GM23338 (cell line): ENCODE measurements around the gene TNRC18. TPM values are rescaled to one million over a fixed set of nuclear protein-coding genes. Genes with fewer than 3 reads are reported as not detected.

Source experiments
- ATAC-seq: fragments of 200-7000 bp; cut with Tn5 transposase; 3 replicates; pipeline ENCODE4 v1.9.1; 2020
- DNase-seq: peaks from one replicate; pipeline ENCODE4 v3.0.0-alpha.2; 2015; ENCODE audit warnings: low spot score
- H2AFZ ChIP-seq: fragments of 200-600 bp; sonication (generic); 2 replicates; pipeline ENCODE4 v1.8.0; 2016; ENCODE audit warnings: antibody characterized with exemption, mild to moderate bottlenecking, moderate library complexity
- H3F3A ChIP-seq: fragments of 200-600 bp; sonication (generic); replicated peaks from 2 replicates; pipeline ENCODE4 v1.8.0; 2017; ENCODE audit warnings: antibody characterized with exemption, mixed run types, low read depth
- H3K27ac ChIP-seq: fragments of 200-600 bp; sonication (generic); 2 replicates; pipeline ENCODE4 v1.6.1; 2016; ENCODE audit warnings: low read depth
- H3K27me3 ChIP-seq: fragments of 200-600 bp; sonication (generic); 2 replicates; pipeline ENCODE4 v1.8.0; 2016; ENCODE audit warnings: mild to moderate bottlenecking, mixed run types, moderate library complexity; ENCODE audit not compliant: insufficient read depth
- H3K36me3 ChIP-seq: fragments of 200-600 bp; sonication (generic); 2 replicates; pipeline ENCODE4 v1.8.0; 2016; ENCODE audit warnings: mild to moderate bottlenecking; ENCODE audit not compliant: insufficient read depth
- H3K4me1 ChIP-seq: fragments of 200-600 bp; sonication (generic); 2 replicates; pipeline ENCODE4 v1.8.0; 2016; ENCODE audit warnings: mild to moderate bottlenecking, moderate library complexity; ENCODE audit not compliant: insufficient read depth
- H3K4me2 ChIP-seq: fragments of 200-600 bp; sonication (generic); 2 replicates; pipeline ENCODE4 v1.7.1; 2017; ENCODE audit warnings: mixed run types
- H3K4me3 ChIP-seq: fragments of 200-600 bp; sonication (generic); 2 replicates; pipeline ENCODE4 v1.6.1; 2016; ENCODE audit warnings: mixed run types
- H3K79me2 ChIP-seq: fragments of 200-600 bp; sonication (generic); replicated peaks from 2 replicates; pipeline ENCODE4 v1.8.0; 2017; ENCODE audit warnings: mild to moderate bottlenecking; ENCODE audit not compliant: insufficient read depth
- H3K9me2 ChIP-seq: fragments of 200-600 bp; sonication (generic); 2 replicates; pipeline ENCODE4 v1.8.0; 2017; ENCODE audit not compliant: insufficient read depth
- H4K20me1 ChIP-seq: fragments of 200-600 bp; sonication (generic); replicated peaks from 2 replicates; pipeline ENCODE4 v1.8.0; 2017; ENCODE audit warnings: mild to moderate bottlenecking; ENCODE audit not compliant: insufficient read depth
- H3K27ac Mint-ChIP-seq: 2 replicates; pipeline ENCODE4 v1.8.0; 2020; ENCODE audit warnings: inconsistent platforms, mild to moderate bottlenecking, moderate library complexity, mixed read lengths
- H3K27me3 Mint-ChIP-seq: 3 replicates; pipeline ENCODE4 v1.8.0; 2022; ENCODE audit warnings: low read depth, mild to moderate bottlenecking, moderate library complexity, mixed read lengths, inconsistent platforms; ENCODE audit not compliant: insufficient read depth, poor library complexity
- H3K36me3 Mint-ChIP-seq: 3 replicates; pipeline ENCODE4 v1.8.0; 2021; ENCODE audit warnings: low read depth, mild to moderate bottlenecking, inconsistent platforms, moderate library complexity, mixed read lengths
- H3K4me1 Mint-ChIP-seq: 3 replicates; pipeline ENCODE4 v1.8.0; 2020; ENCODE audit warnings: mild to moderate bottlenecking, inconsistent platforms, mixed read lengths
- H3K4me3 Mint-ChIP-seq: 3 replicates; pipeline ENCODE4 v1.8.0; 2021; ENCODE audit warnings: moderate library complexity, mild to moderate bottlenecking, inconsistent platforms, mixed read lengths
- H3K9me3 Mint-ChIP-seq: 3 replicates; pipeline ENCODE4 v1.8.0; 2020; ENCODE audit warnings: moderate library complexity, mild to moderate bottlenecking, inconsistent platforms, mixed read lengths
- CREB1 ChIP-seq: fragments of 250-450 bp; sonication (Bioruptor Pico); IDR thresholded peaks from 2 replicates; pipeline ENCODE4 v1.5.0; 2020; ENCODE audit warnings: low read depth, mild to moderate bottlenecking, moderate library complexity
- EZH2 ChIP-seq: fragments of 200-600 bp; sonication (generic); IDR thresholded peaks from one replicate; pipeline ENCODE4 v1.8.0; 2017; ENCODE audit warnings: antibody characterized with exemption, mild to moderate bottlenecking, low read depth; ENCODE audit not compliant: unreplicated experiment
- EZH2phosphoT487 ChIP-seq: fragments of 200-600 bp; sonication (generic); IDR thresholded peaks from one replicate; pipeline ENCODE4 v1.8.1; 2018; ENCODE audit warnings: antibody characterized with exemption; ENCODE audit not compliant: unreplicated experiment
- JUNB ChIP-seq: IDR thresholded peaks from one replicate; pipeline ENCODE4 v1.6.1; 2016; ENCODE audit warnings: antibody characterized with exemption; ENCODE audit not compliant: unreplicated experiment
- STAT1 ChIP-seq: IDR thresholded peaks from one replicate; pipeline ENCODE4 v1.6.1; 2016; ENCODE audit warnings: antibody characterized with exemption; ENCODE audit not compliant: unreplicated experiment
- ZNF114 ChIP-seq: fragments of 250-450 bp; sonication (Bioruptor Pico); IDR thresholded peaks from 2 replicates; pipeline ENCODE4 v1.5.0; 2020; ENCODE audit warnings: mild to moderate bottlenecking, moderate library complexity
- polyA plus RNA-seq: library from polyadenylated mRNA; unstranded; fragments of >200 nt; fragmentation: Nextera tagmentation; extraction: Ambion mirVana; gene quantifications from 2 replicates; pipeline ENCODE4 v1.2.1, GENCODE V29; 2016
- total RNA-seq: library from RNA; depleted of rRNA; stranded (reverse); fragments of >200 nt; shearing (Covaris generic); gene quantifications from 2 replicates; pipeline ENCODE4 v1.2.3, GENCODE V29; 2014
- TF ChIP-seq, protein P1 (sequence below): IDR thresholded peaks from one replicate; pipeline ENCODE4 v1.6.1; 2018; ENCODE audit warnings: antibody characterized with exemption; ENCODE audit not compliant: unreplicated experiment
- TF ChIP-seq, protein P2 (sequence below): IDR thresholded peaks from 2 replicates; pipeline ENCODE4 v1.6.1; 2016; ENCODE audit warnings: antibody characterized with exemption

The TNRC18 gene
- total and polyA plus RNA-seq, 2 experiments from 2014 or later: 2.1 to 17.5 TPM

DNA sequence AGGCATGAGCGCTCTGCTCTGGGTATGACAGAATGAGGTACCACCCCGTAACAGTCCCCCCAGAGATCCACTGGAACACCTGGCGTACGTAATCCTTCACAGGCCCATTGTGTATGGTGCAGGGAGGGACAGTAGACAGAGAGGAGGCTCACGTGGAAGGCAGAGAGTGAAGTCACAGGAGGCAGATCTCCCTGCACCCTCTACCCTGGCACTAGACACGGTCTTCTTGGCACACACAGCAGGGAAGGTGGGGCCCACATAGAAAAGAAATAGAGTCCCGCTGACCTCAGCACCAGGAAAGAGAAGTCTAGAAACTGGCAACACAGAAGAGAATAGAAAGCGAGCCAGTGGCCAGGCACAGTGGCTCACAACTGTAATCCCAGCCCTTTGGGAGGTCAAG is 89.0 kb downstream of the TNRC18 start (continued):
- TF ChIP-seq, protein P1, sequence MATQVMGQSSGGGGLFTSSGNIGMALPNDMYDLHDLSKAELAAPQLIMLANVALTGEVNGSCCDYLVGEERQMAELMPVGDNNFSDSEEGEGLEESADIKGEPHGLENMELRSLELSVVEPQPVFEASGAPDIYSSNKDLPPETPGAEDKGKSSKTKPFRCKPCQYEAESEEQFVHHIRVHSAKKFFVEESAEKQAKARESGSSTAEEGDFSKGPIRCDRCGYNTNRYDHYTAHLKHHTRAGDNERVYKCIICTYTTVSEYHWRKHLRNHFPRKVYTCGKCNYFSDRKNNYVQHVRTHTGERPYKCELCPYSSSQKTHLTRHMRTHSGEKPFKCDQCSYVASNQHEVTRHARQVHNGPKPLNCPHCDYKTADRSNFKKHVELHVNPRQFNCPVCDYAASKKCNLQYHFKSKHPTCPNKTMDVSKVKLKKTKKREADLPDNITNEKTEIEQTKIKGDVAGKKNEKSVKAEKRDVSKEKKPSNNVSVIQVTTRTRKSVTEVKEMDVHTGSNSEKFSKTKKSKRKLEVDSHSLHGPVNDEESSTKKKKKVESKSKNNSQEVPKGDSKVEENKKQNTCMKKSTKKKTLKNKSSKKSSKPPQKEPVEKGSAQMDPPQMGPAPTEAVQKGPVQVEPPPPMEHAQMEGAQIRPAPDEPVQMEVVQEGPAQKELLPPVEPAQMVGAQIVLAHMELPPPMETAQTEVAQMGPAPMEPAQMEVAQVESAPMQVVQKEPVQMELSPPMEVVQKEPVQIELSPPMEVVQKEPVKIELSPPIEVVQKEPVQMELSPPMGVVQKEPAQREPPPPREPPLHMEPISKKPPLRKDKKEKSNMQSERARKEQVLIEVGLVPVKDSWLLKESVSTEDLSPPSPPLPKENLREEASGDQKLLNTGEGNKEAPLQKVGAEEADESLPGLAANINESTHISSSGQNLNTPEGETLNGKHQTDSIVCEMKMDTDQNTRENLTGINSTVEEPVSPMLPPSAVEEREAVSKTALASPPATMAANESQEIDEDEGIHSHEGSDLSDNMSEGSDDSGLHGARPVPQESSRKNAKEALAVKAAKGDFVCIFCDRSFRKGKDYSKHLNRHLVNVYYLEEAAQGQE: no peak

DNA sequence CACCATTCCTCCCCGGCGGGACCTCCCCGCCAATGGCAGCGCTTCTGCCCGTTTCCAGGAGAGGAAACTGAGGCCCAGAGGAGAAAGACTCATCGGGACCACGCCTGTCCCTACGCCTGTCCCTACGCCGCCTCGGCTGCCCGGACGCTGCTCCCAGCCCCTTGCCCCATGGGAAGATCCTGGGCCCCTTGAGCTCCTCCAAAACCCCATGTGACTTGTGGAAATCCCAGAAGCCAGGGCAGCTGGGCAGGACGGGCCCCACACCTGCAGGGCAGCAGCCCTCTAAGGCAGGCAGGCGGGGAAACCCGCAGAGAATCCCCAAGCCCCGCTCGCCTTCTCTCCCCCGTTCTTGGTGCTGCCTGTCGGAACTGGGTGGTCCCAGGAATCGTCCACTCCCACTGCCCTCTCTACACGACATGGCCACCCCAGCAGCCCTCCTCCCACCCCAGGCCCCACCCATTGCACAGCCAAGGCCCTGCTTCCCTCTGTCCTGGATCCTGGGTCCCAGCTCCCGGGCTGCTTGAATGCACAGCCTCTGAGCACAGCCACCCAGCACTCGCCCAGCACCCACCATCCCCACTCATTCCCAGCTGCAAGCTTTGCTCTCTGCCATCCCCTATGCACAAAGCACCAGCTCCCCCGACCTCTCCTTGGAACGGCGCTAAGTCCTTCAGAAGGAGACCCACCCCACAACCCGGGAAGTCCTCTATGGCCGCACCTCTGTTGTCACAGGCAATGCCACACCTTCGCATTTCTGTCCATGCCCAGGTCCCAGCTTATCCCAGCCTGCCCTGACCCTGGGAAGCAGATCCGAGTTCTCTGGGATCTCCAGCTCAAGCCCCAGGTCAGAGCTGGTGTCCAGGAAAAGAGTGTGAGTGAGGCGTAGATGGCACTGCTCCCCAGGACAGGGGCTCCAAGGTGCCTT is 90.3 kb downstream of the TNRC18 start:
- H3K27me3 Mint-ChIP-seq: peaks cover 4% of the 10 kb centered on the region
- Histone ChIP-seq H3K4me2 (no peak overlapping the region), H3K79me2 (no peaks in the 10 kb centered on the region), H3K4me1 (no peaks in the 10 kb centered on the region), H3K27ac (no peak overlapping the region), H2AFZ (peak overlapping the region; percentile 28; the same call in 1 of the 2 replicates), H3K36me3 (no peaks in the 10 kb centered on the region), H3F3A (no peaks in the 10 kb centered on the region), H3K27me3 (no peaks in the 10 kb centered on the region), H4K20me1 (no peaks in the 10 kb centered on the region), H3K4me3 (no peak overlapping the region), H3K9me2 (no peaks in the 10 kb centered on the region)
- DNase-seq: peak; percentile 30
- H3K4me3 Mint-ChIP-seq: no peak overlapping the region
- H3K27ac Mint-ChIP-seq: no peak overlapping the region
- ATAC-seq: peak; percentile 69
- peaks cover 2% of the 10 kb centered on the region; the same call in 2 of the 3 replicates for H3K4me1 Mint-ChIP-seq
- peaks cover 5% of the 10 kb centered on the region; the same call in 1 of the 3 replicates for H3K36me3 Mint-ChIP-seq
- H3K9me3 Mint-ChIP-seq: peaks cover 9% of the 10 kb centered on the region; the same call in 2 of the 3 replicates
- no peak for TF ChIP-seq JUNB
- no peak for TF ChIP-seq EZH2
- TF ChIP-seq ZNF114 (CRISPR knock-in tag): no peak
- TF ChIP-seq STAT1: no peak
- TF ChIP-seq, protein P2, sequence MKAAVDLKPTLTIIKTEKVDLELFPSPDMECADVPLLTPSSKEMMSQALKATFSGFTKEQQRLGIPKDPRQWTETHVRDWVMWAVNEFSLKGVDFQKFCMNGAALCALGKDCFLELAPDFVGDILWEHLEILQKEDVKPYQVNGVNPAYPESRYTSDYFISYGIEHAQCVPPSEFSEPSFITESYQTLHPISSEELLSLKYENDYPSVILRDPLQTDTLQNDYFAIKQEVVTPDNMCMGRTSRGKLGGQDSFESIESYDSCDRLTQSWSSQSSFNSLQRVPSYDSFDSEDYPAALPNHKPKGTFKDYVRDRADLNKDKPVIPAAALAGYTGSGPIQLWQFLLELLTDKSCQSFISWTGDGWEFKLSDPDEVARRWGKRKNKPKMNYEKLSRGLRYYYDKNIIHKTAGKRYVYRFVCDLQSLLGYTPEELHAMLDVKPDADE: no peak
- no peak for TF ChIP-seq EZH2phosphoT487
- no peak for TF ChIP-seq CREB1 (CRISPR knock-in tag)
- TF ChIP-seq, protein P1: no peak
